Ovary (tissue), 3 donors: Measurements from ENCODE around the gene XYLT1.

Source experiments
- CTCF ChIP-seq, 3 donors: fragments of 450-650 bp in 2 of 3; fragments of 200-600 bp in 1 of 3; IDR thresholded peaks; one replicate each; pipeline versions ENCODE4 v1.5.1 to v1.8.0; 2016 to 2022; ENCODE audit warnings: antibody characterized with exemption in 3 of 3, mild to moderate bottlenecking in 1 of 3
- EP300 ChIP-seq: sonication (generic); formaldehyde crosslinking; IDR thresholded peaks from one replicate; pipeline ENCODE4 v1.6.1; 2017; ENCODE audit warnings: antibody characterized with exemption
- POLR2A ChIP-seq: fragments of 450-650 bp; IDR thresholded peaks from one replicate; pipeline ENCODE4 v1.6.1; 2017; ENCODE audit warnings: antibody characterized with exemption, mild to moderate bottlenecking, moderate library complexity
- donor health status: DM: no; HTN: no; CAD: no.

GRCh38 chr16:17107450-17107849 is 363.3 kb downstream of the XYLT1 start:
- TF ChIP-seq CTCF (IDR thresholded peaks at IDR 0.05) = no peak
- TF ChIP-seq EP300 = no peak
- TF ChIP-seq POLR2A = no peak
